ENCODE data around the gene KCNK1. TPM values are rescaled to one million over a fixed set of nuclear protein-coding genes. Genes with fewer than 3 reads are reported as not detected.
"Not testable (repeated sequence)": the region's sequence is repeated elsewhere in the genome, so short reads cannot be mapped to it uniquely, and the experiment has no call there.

Gene KCNK1
- total and polyA plus RNA-seq, 3 donors from 2014 or later, result 1.8 to 3.9 (median 2.0) TPM

GRCh38 chr1:233681285-233681684 lies 67.4 kb downstream of the KCNK1 start:
- intact Hi-C loops (cut with DNase I; ENCODE audit: low total_unique reads), result no loop called here
- 94% methylated on average over 1 of the region's 1 CpG for WGBS, 2 donors
- Histone ChIP-seq H3K4me3 (no peak overlapping the region), H3K4me1 (no peaks in the 10 kb centered on the region), H3K27me3 (no peaks in the 10 kb centered on the region), H3K36me3 (ENCODE audit: low read depth, missing control alignments) (no peaks in the 10 kb centered on the region), H3K9me3 (no peaks in the 10 kb centered on the region), H3K27ac (no peak overlapping the region)
- no peak for DNase-seq
- TF ChIP-seq POLR2A (IDR thresholded peaks at IDR 0.05) (no peak), CTCF (IDR thresholded peaks at IDR 0.05) (no peak)

- H3K36me3 ChIP-seq (ENCODE audit: low read depth, missing control alignments); H3K27me3 ChIP-seq; DNase-seq; H3K4me1 ChIP-seq; H3K4me3 ChIP-seq; intact Hi-C loops (cut with DNase I; ENCODE audit: low total_unique reads); H3K9me3 ChIP-seq; H3K27ac ChIP-seq: not testable (repeated sequence)
- 94 to 98% methylated on average over 11 of the region's 11 CpGs for WGBS, 2 donors
These were observed 72.7 kb downstream of the KCNK1 start for GRCh38 chr1:233686653-233687052.

- WGBS, 2 donors, result 72 to 75% methylated on average over 3 of the region's 3 CpGs
- H3K27ac ChIP-seq, result no peak overlapping the region
- H3K27me3 ChIP-seq, result no peaks in the 10 kb centered on the region
- H3K36me3 ChIP-seq (ENCODE audit: low read depth, missing control alignments), result no peaks in the 10 kb centered on the region
- no peaks in the 10 kb centered on the region for H3K9me3 ChIP-seq
- no peak for DNase-seq
- no peak for TF ChIP-seq CTCF (IDR thresholded peaks at IDR 0.05)
- TF ChIP-seq POLR2A (IDR thresholded peaks at IDR 0.05), result no peak
- intact Hi-C loops (cut with DNase I; ENCODE audit: low total_unique reads), result no loop called here
- no peak overlapping the region for H3K4me3 ChIP-seq
- no peaks in the 10 kb centered on the region for H3K4me1 ChIP-seq
These were observed 75.3 kb downstream of the KCNK1 start for GRCh38 chr1:233689017-233689747.

- intact Hi-C loops (cut with DNase I; ENCODE audit: low total_unique reads), result no loop called here
- TF ChIP-seq POLR2A (IDR thresholded peaks at IDR 0.05) (no peak), CTCF (IDR thresholded peaks at IDR 0.05) (no peak)
- 37 to 46% methylated on average over 3 of the region's 3 CpGs for WGBS, 2 donors
- Histone ChIP-seq H3K27me3 (no peaks in the 10 kb centered on the region), H3K4me3 (no peak overlapping the region), H3K9me3 (no peaks in the 10 kb centered on the region), H3K36me3 (ENCODE audit: low read depth, missing control alignments) (no peaks in the 10 kb centered on the region), H3K4me1 (no peaks in the 10 kb centered on the region), H3K27ac (no peak overlapping the region)
- no peak for DNase-seq
These were observed 75.9 kb downstream of the KCNK1 start for GRCh38 chr1:233689748-233690254.

- TF ChIP-seq POLR2A (IDR thresholded peaks at IDR 0.05) (no peak), CTCF (IDR thresholded peaks at IDR 0.05) (no peak)
- DNase-seq, result no peak
- Histone ChIP-seq H3K36me3 (ENCODE audit: low read depth, missing control alignments) (no peaks in the 10 kb centered on the region), H3K9me3 (no peaks in the 10 kb centered on the region), H3K4me1 (no peaks in the 10 kb centered on the region), H3K27ac (no peak overlapping the region), H3K4me3 (no peak overlapping the region), H3K27me3 (no peaks in the 10 kb centered on the region)
- intact Hi-C loops (cut with DNase I; ENCODE audit: low total_unique reads), result no loop called here
These were observed 82.0 kb downstream of the KCNK1 start for GRCh38 chr1:233695901-233696300.

Data from testis (tissue), 3 donors.